Vagina (tissue), 2 donors: ENCODE measurements around the gene MB21D2. TPM values are rescaled to one million over a fixed set of nuclear protein-coding genes. Genes with fewer than 3 reads are reported as not detected.

Experiments
- DNase-seq, 2 donors: peaks; one replicate each; pipeline ENCODE4 v3.0.0-alpha.2; 2017; ENCODE audit errors: extremely low spot score in 2 of 2
- H3K27ac ChIP-seq: fragments of 200-600 bp; sonication (generic); one replicate; pipeline ENCODE4 v1.5.1; 2019
- H3K27me3 ChIP-seq: fragments of 200-600 bp; sonication (generic); one replicate; pipeline ENCODE4 v1.5.1; 2019
- H3K36me3 ChIP-seq, 2 donors: fragments of 200-600 bp; sonication (generic); one replicate each; pipeline ENCODE4 v1.5.1; 2017 to 2019
- H3K4me1 ChIP-seq: fragments of 200-600 bp; sonication (generic); one replicate; pipeline ENCODE4 v1.5.1; 2019
- H3K4me3 ChIP-seq, 2 donors: fragments of 200-600 bp; sonication (generic); 1 replicate in 1 of 2; 2 replicates in 1 of 2; pipeline ENCODE4 v1.5.1; 2016 to 2019
- H3K9me3 ChIP-seq: fragments of 200-600 bp; sonication (generic); one replicate; pipeline ENCODE4 v1.5.1; 2019
- POLR2A ChIP-seq, 2 donors: fragments of 450-650 bp; IDR thresholded peaks; one replicate each; pipeline ENCODE4 v1.6.1; 2017; ENCODE audit warnings: antibody characterized with exemption in 2 of 2, mild to moderate bottlenecking in 2 of 2, moderate library complexity in 2 of 2
- POLR2AphosphoS5 ChIP-seq, 2 donors: sonication (generic); formaldehyde crosslinking; IDR thresholded peaks; one replicate each; pipeline ENCODE4 v1.9.0; 2017; ENCODE audit warnings: antibody characterized with exemption in 2 of 2, mild to moderate bottlenecking in 2 of 2, low read depth in 1 of 2; ENCODE audit not compliant: insufficient read depth in 1 of 2
- intact Hi-C: fragments of 100-400 bp; cut with DNase I; formaldehyde crosslinking; loops from one replicate; pipeline ENCODE4 v1.15.1; 2023
- total RNA-seq: library from RNA; depleted of rRNA; stranded (reverse); fragments of >200 nt; gene quantifications from one replicate; pipeline ENCODE4 v1.2.3, GENCODE V29; 2016
- TF ChIP-seq, protein P1 (sequence below), 3 experiments: fragments of 450-650 bp in 2 of 3; fragments of 200-600 bp in 1 of 3; sonication (generic) in 1 of 3; IDR thresholded peaks; one replicate each; pipeline ENCODE4 v1.5.1; 2017 to 2019; ENCODE audit warnings: antibody characterized with exemption in 3 of 3, mild to moderate bottlenecking in 2 of 3, moderate library complexity in 2 of 3

MB21D2 gene
- total RNA-seq, 1 donor from 2014 or later = 5.6 TPM

- intact Hi-C loops = no loop called here
Observed at GRCh38 chr3:192843723-192844485, 73.8 kb downstream of the MB21D2 start.

GRCh38 chr3:192843119-192843518 lies 74.5 kb downstream of the MB21D2 start:
- Histone ChIP-seq H3K27me3 (no peaks in the 10 kb centered on the region), H3K4me3 (no peak overlapping the region), H3K27ac (no peak overlapping the region), H3K9me3 (no peaks in the 10 kb centered on the region), H3K36me3 (no peaks in the 10 kb centered on the region), H3K4me1 (peaks cover 8% of the 10 kb centered on the region)
- intact Hi-C loops = no loop called here
- DNase-seq = no peak
- TF ChIP-seq POLR2A (IDR thresholded peaks at IDR 0.05) = no peak
- TF ChIP-seq POLR2AphosphoS5 (IDR thresholded peaks at IDR 0.05; ENCODE audit: insufficient read depth in 1 of 2, low read depth in 1 of 2) = no peak
- TF ChIP-seq, protein P1, sequence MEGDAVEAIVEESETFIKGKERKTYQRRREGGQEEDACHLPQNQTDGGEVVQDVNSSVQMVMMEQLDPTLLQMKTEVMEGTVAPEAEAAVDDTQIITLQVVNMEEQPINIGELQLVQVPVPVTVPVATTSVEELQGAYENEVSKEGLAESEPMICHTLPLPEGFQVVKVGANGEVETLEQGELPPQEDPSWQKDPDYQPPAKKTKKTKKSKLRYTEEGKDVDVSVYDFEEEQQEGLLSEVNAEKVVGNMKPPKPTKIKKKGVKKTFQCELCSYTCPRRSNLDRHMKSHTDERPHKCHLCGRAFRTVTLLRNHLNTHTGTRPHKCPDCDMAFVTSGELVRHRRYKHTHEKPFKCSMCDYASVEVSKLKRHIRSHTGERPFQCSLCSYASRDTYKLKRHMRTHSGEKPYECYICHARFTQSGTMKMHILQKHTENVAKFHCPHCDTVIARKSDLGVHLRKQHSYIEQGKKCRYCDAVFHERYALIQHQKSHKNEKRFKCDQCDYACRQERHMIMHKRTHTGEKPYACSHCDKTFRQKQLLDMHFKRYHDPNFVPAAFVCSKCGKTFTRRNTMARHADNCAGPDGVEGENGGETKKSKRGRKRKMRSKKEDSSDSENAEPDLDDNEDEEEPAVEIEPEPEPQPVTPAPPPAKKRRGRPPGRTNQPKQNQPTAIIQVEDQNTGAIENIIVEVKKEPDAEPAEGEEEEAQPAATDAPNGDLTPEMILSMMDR (IDR thresholded peaks at IDR 0.05) = no peak

More at GRCh38 chr3:192843723-192844485, 73.8 kb downstream of the MB21D2 start:
- no peak overlapping the region for H3K27ac ChIP-seq
- H3K4me1 ChIP-seq = peaks cover 11% of the 10 kb centered on the region
- no peaks in the 10 kb centered on the region for H3K27me3 ChIP-seq
- no peaks in the 10 kb centered on the region for H3K36me3 ChIP-seq
- H3K9me3 ChIP-seq = no peaks in the 10 kb centered on the region
- no peak overlapping the region for H3K4me3 ChIP-seq
- no peak for DNase-seq
- no peak for TF ChIP-seq POLR2AphosphoS5 (IDR thresholded peaks at IDR 0.05; ENCODE audit: insufficient read depth in 1 of 2, low read depth in 1 of 2)
- TF ChIP-seq POLR2A (IDR thresholded peaks at IDR 0.05) = no peak
- TF ChIP-seq, protein P1 (IDR thresholded peaks at IDR 0.05) = no peak

DNA sequence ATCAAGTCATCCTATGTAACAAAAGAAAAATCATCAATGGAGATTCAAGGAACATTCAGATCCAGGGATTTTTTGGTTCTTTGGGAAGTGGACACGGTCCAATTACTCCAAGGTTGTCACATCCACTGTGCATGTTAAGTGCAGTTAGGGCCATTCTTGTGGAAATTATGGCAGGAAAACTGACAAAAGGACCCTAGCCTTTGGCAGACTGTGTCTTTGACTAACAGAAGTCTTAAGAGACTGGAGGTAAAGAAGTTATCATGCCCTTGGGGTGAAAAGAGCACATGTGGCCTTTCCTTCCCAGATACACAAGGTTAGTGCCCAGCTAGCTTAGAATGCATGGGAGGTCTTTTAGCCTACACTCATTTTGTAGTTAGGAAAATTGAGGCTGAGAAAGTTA lies 74.9 kb downstream of the MB21D2 start:
- Histone ChIP-seq H3K27ac (no peak overlapping the region), H3K27me3 (no peaks in the 10 kb centered on the region), H3K4me1 (peaks cover 4% of the 10 kb centered on the region), H3K4me3 (no peak overlapping the region), H3K36me3 (no peaks in the 10 kb centered on the region), H3K9me3 (no peaks in the 10 kb centered on the region)
- intact Hi-C loops = no loop called here
- DNase-seq = no peak
- TF ChIP-seq POLR2AphosphoS5 (IDR thresholded peaks at IDR 0.05; ENCODE audit: insufficient read depth in 1 of 2, low read depth in 1 of 2) = no peak
- no peak for TF ChIP-seq POLR2A (IDR thresholded peaks at IDR 0.05)
- TF ChIP-seq, protein P1 (IDR thresholded peaks at IDR 0.05) = no peak

GRCh38 chr3:192842138-192842537 lies 75.5 kb downstream of the MB21D2 start:
- intact Hi-C loops = no loop called here
- no peaks in the 10 kb centered on the region for H3K36me3 ChIP-seq
- no peaks in the 10 kb centered on the region for H3K9me3 ChIP-seq

More at GRCh38 chr3:192842138-192842537, 75.5 kb downstream of the MB21D2 start:
- no peak for DNase-seq
- Histone ChIP-seq H3K27me3 (no peaks in the 10 kb centered on the region), H3K4me3 (no peak overlapping the region), H3K4me1 (no peaks in the 10 kb centered on the region), H3K27ac (no peak overlapping the region)
- TF ChIP-seq, protein P1 (IDR thresholded peaks at IDR 0.05) = no peak
- TF ChIP-seq POLR2AphosphoS5 (IDR thresholded peaks at IDR 0.05; ENCODE audit: insufficient read depth in 1 of 2, low read depth in 1 of 2) (no peak), POLR2A (IDR thresholded peaks at IDR 0.05) (no peak)
